K562 (cell line): ENCODE data around the gene BRF1. TPM values are rescaled to one million over a fixed set of nuclear protein-coding genes. Genes with fewer than 3 reads are reported as not detected.
A peak's percentile ranks its signal among the peaks of the same experiment; 100 is the strongest.

Experiments
- ATAC-seq: fragments of 200-7000 bp; cut with Tn5 transposase; 3 replicates; pipeline ENCODE4 v1.9.1; 2020; ENCODE audit warnings: moderate library complexity
- BruUV-seq: library from RNA; stranded (reverse); fragments of 400-500 nt; replicated peaks from 2 replicates; lab custom pipeline; 2021; lab: Mats Ljungman, UMichigan
- CTCF ChIA-PET: fragments of 300-600 bp; formaldehyde crosslinking; extraction: SDS; loops from one replicate; lab custom pipeline; 2021; ENCODE audit warnings: low intra/inter-chr PET ratio; lab: Yijun Ruan, JAX
- POLR2A ChIA-PET: fragments of 300-600, 350-650 bp; sonication (Branson Sonifier 250); formaldehyde crosslinking; extraction: SDS; loops from one replicate; lab custom pipeline; 2021; ENCODE audit warnings: antibody characterized with exemption, inconsistent platforms; lab: Yijun Ruan, JAX
- DNase-seq, 4 experiments: peaks; one replicate each; pipeline versions ENCODE4 v3.0.0 to v3.0.0-alpha.2; 2011 to 2018; ENCODE audit warnings: low spot score in 3 of 4, mixed read lengths in 3 of 4; ENCODE audit errors: extremely low read depth in 1 of 4
- FAIRE-seq: peaks from 2 replicates; lab custom pipeline; 2011; peaks lifted over from hg19 to GRCh38; lab: Jason Lieb, UNC
- H2AFZ ChIP-seq: 2 replicates; pipeline ENCODE4 v1.6.0; 2011; ENCODE audit warnings: low read depth, low read length, control low read depth, inconsistent platforms
- H3K27ac ChIP-seq: fragments of 200-600 bp; 3 replicates; pipeline ENCODE4 v1.8.0; 2011; ENCODE audit warnings: low read depth, mild to moderate bottlenecking, control low read depth, inconsistent platforms, low read length, moderate library complexity, mixed read lengths; ENCODE audit errors: extremely low read depth
- H3K27me3 ChIP-seq, 2 experiments: fragments of 300-600 bp in 1 of 2; 2 replicates in 1 of 2; 3 replicates in 1 of 2; pipeline versions ENCODE4 v1.6.0 to v1.8.0; 2011; ENCODE audit warnings: inconsistent platforms in 2 of 2, low read length in 2 of 2, mild to moderate bottlenecking in 1 of 2, mixed read lengths in 1 of 2, moderate library complexity in 1 of 2; ENCODE audit not compliant: control insufficient read depth in 2 of 2, insufficient read depth in 2 of 2
- H3K36me3 ChIP-seq: fragments of 300-600 bp; 3 replicates; pipeline ENCODE4 v1.8.0; 2011; ENCODE audit warnings: mild to moderate bottlenecking, low read length, inconsistent platforms; ENCODE audit not compliant: control insufficient read depth, insufficient read depth
- H3K4me1 ChIP-seq, 2 experiments: fragments of 200-600 bp in 1 of 2; replicated peaks in 1 of 2; 2 replicates in 1 of 2; 3 replicates in 1 of 2; pipeline versions ENCODE4 v1.5.1 to v1.8.0; 2011; ENCODE audit warnings: inconsistent platforms in 2 of 2, low read length in 2 of 2, mild to moderate bottlenecking in 1 of 2, mixed read lengths in 1 of 2, moderate library complexity in 1 of 2; ENCODE audit not compliant: control insufficient read depth in 2 of 2, insufficient read depth in 2 of 2
- H3K4me2 ChIP-seq: 2 replicates; pipeline ENCODE4 v1.6.1; 2011; ENCODE audit warnings: low read length, control low read depth, inconsistent platforms, mixed read lengths; ENCODE audit not compliant: insufficient read depth
- H3K4me3 ChIP-seq: fragments of 200-600 bp; sonication (generic), shearing (Covaris generic); 2 replicates; pipeline ENCODE4 v1.5.1; 2016; ENCODE audit warnings: control low read depth, inconsistent platforms
- H3K79me2 ChIP-seq: fragments of 200-600 bp; 3 replicates; pipeline ENCODE4 v1.8.0; 2011; ENCODE audit warnings: low read length, inconsistent platforms; ENCODE audit not compliant: control insufficient read depth, insufficient read depth
- H3K9ac ChIP-seq, 2 experiments: 2 replicates each; pipeline versions ENCODE4 v1.6.0 to v1.6.1; 2011; ENCODE audit warnings: low read depth in 2 of 2, low read length in 2 of 2, control low read depth in 1 of 2, inconsistent platforms in 1 of 2, mild to moderate bottlenecking in 1 of 2, mixed read lengths in 1 of 2; ENCODE audit not compliant: insufficient read depth in 1 of 2
- H3K9me1 ChIP-seq: one replicate; pipeline ENCODE4 v1.6.0; 2011; ENCODE audit warnings: inconsistent platforms, mild to moderate bottlenecking, low read length, moderate library complexity; ENCODE audit not compliant: control insufficient read depth, insufficient read depth
- H3K9me3 ChIP-seq: replicated peaks from 2 replicates; pipeline ENCODE4 v1.5.1; 2011; ENCODE audit warnings: low read depth, low read length, inconsistent platforms; ENCODE audit not compliant: control insufficient read depth, insufficient read depth
- H4K20me1 ChIP-seq: replicated peaks from 2 replicates; pipeline ENCODE4 v1.6.1; 2011; ENCODE audit warnings: low read length, inconsistent platforms, mixed read lengths; ENCODE audit not compliant: control insufficient read depth, insufficient read depth
- IRF2 ChIP-seq: sonication (generic); formaldehyde crosslinking; IDR thresholded peaks from 2 replicates; pipeline ENCODE4 v1.8.1; 2022; ENCODE audit warnings: mild to moderate bottlenecking, missing genetic modification reagents
- POLR2G ChIP-seq: fragments of 200-400 bp; formaldehyde crosslinking; IDR thresholded peaks from 2 replicates; pipeline ENCODE4 v1.6.1; 2017; ENCODE audit warnings: low read depth, mild to moderate bottlenecking, antibody characterized with exemption, low read length, moderate library complexity
- WGBS: fragments of 100-300 bp; shearing (Covaris generic); methylation state at CpG from one replicate; pipeline ENCODE4 v1.1.6; 2016; ENCODE audit warnings: low coverage, mixed read lengths; ENCODE audit not compliant: insufficient coverage; ENCODE audit errors: missing lambda C conversion rate; 5-methylcytosine and 5-hydroxymethylcytosine counted together
- in situ Hi-C: fragments of 300-500 bp; cut with MboI; formaldehyde crosslinking; loops from 4 replicates; pipeline ENCODE4 v1.15.0; 2018; ENCODE audit warnings: inconsistent platforms, mixed read lengths
- intact Hi-C: fragments of 100-400 bp; cut with micrococcal nuclease; formaldehyde crosslinking; loops from 2 replicates; pipeline ENCODE4 v1.14.2; 2022
- polyA plus RNA-seq, 8 experiments: library from polyadenylated mRNA; depleted of rRNA in 4 of 8; stranded (reverse) in 5 of 8; unstranded in 3 of 8; fragments of >200 nt; fragmentation: Nextera tagmentation in 2 of 8; fragmentation: Illumina TruSeq in 1 of 8; extraction: Ambion mirVana in 2 of 8; extraction: Trizol in 1 of 8; gene quantifications; 2 replicates each; pipeline versions ENCODE4 v1.2.1 to v1.2.3, GENCODE V29; 2011 to 2014; ENCODE audit warnings: inconsistent platforms in 1 of 8, missing spikeins in 1 of 8
- total RNA-seq, 7 experiments: library from RNA; depleted of rRNA in 6 of 7; stranded (reverse); fragments of >200 nt in 6 of 7; fragmentation: Illumina TruSeq in 2 of 7; extraction: Trizol in 2 of 7; gene quantifications; 2 replicates each; pipeline versions ENCODE4 v1.2.1 to v1.2.3, GENCODE V29; 2011 to 2021; ENCODE audit warnings: low replicate concordance in 1 of 7
- TF ChIP-seq, protein P1 (sequence below): fragments of 200-800 bp; sonication (Bioruptor generic); IDR thresholded peaks from 2 replicates; pipeline ENCODE4 v1.6.1; 2017; ENCODE audit warnings: missing genetic modification characterization, missing compliant biosample characterization
- TF ChIP-seq, protein P2 (sequence below): sonication (generic); formaldehyde crosslinking; IDR thresholded peaks from 2 replicates; pipeline ENCODE4 v1.8.0; 2022; ENCODE audit warnings: missing genetic modification reagents, mild to moderate bottlenecking, moderate library complexity, borderline replicate concordance

Gene BRF1
- total and polyA plus RNA-seq, 9 of the 15 experiments (the other 6 are each of a cell fraction or from before 2014, with no cell fraction given): 0.14 to 24.6 (median 8.2) TPM

DNA sequence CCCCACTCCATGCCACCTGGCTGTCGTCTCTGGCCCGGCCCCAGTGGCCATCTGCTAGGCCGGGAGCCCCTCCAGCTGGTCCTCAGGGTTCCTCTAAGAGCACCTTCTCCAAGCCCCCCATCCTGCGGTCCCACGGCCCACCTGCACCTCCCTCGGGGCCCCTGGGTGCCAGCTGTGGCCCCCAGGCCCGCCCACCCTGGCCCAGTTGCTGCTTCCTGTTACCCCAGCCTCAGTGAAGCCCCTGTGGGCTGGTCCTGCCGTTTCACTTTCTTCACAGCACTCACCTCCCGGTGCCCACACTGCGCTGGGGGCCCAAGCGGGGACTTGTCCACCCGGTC lies 92.1 kb downstream of the BRF1 start:
- in situ Hi-C loops (no loop called here), intact Hi-C loops (no loop called here)
- ChIA-PET POLR2A (no interaction called here), CTCF (no interaction called here)
- TF ChIP-seq IRF2 (CRISPR knock-in tag) (no peak), POLR2G (peak; percentile 19)
- Histone ChIP-seq H3K27ac (no peak overlapping the region), H3K27me3 (no peaks in the 10 kb centered on the region), H3K4me2 (no peak overlapping the region), H3K9ac (no peak overlapping the region; a peak in 1 of 4 replicates), H3K4me3 (no peak overlapping the region), H2AFZ (no peak overlapping the region), H3K9me1 (no peaks in the 10 kb centered on the region), H3K9me3 (no peaks in the 10 kb centered on the region), H3K36me3 (peaks cover 5% of the 10 kb centered on the region; the same call in 1 of the 3 replicates), H3K79me2 (no peaks in the 10 kb centered on the region), H4K20me1 (peaks cover 7% of the 10 kb centered on the region; the same call in 1 of the 2 replicates), H3K4me1 (peaks cover 0 to 47% of the 10 kb centered on the region in 2 experiments; a peak in 2 of 5 replicates)
- ATAC-seq (no peak), FAIRE-seq (no peak), DNase-seq (no peak)
- 80% methylated on average over 1 of the region's 12 CpGs for WGBS
- BruUV-seq: no TSS peak

DNA sequence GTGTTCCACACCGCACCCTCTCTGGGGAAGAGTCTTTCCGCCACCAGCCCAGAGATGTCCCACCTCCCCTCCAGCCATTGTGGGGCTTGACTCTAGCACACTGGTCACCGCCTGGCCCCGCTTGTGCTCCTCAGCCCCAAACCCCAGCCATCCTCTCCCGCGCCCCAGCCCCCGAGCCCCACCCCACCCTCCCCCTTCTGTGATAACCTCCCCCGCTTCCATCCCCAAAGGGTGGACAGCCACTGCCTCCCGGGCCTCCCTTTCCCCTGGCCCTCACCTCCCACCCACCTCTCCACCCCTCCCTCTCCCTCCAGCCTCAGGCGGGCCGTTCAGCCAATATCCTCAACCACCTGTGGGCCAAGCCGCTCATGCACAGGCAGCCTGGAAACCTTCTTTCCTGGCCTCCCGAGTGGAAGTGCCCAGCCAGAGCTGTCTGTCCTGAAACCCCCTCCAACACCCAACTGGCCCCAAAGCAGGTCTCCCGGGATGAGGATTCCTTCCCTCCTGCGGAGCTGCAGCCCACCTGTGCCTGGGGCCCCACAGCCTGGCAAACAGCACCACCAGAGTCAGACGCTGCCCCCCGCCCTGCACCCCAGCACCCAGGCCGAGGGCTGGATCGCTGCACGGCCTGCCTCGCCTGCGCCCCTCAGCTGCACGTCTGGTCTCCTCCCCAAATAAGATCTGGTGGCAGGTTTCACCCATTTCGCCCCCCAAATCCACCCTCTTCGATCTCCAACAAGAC lies 92.6 kb downstream of the BRF1 start:
- no peak overlapping the region for H3K4me2 ChIP-seq
- TF ChIP-seq, protein P1, sequence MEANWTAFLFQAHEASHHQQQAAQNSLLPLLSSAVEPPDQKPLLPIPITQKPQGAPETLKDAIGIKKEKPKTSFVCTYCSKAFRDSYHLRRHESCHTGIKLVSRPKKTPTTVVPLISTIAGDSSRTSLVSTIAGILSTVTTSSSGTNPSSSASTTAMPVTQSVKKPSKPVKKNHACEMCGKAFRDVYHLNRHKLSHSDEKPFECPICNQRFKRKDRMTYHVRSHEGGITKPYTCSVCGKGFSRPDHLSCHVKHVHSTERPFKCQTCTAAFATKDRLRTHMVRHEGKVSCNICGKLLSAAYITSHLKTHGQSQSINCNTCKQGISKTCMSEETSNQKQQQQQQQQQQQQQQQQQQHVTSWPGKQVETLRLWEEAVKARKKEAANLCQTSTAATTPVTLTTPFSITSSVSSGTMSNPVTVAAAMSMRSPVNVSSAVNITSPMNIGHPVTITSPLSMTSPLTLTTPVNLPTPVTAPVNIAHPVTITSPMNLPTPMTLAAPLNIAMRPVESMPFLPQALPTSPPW: peak; percentile 12; the same call in 1 of the 2 replicates
- TF ChIP-seq, protein P2, sequence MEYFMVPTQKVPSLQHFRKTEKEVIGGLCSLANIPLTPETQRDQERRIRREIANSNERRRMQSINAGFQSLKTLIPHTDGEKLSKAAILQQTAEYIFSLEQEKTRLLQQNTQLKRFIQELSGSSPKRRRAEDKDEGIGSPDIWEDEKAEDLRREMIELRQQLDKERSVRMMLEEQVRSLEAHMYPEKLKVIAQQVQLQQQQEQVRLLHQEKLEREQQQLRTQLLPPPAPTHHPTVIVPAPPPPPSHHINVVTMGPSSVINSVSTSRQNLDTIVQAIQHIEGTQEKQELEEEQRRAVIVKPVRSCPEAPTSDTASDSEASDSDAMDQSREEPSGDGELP (CRISPR knock-in tag): no peak
- peaks cover 4% of the 10 kb centered on the region; the same call in 1 of the 3 replicates for H3K36me3 ChIP-seq
- H3K9ac ChIP-seq: no peak overlapping the region
- peak; percentile 41 for ATAC-seq
- FAIRE-seq: no peak
- H3K27me3 ChIP-seq: no peaks in the 10 kb centered on the region
- no TSS peak for BruUV-seq
- DNase-seq: peak in 3 of 4 experiments; percentile 37 to 60 (median 60)
- H3K9me3 ChIP-seq: no peaks in the 10 kb centered on the region
- H3K4me1 ChIP-seq: peaks cover 0 to 51% of the 10 kb centered on the region in 2 experiments; a peak in 2 of 5 replicates
- in situ Hi-C loops (no loop called here), intact Hi-C loops (loop anchor here (1.0 kb wide), 1 partner anchor 144 kb away; no protein-coding TSS in a partner anchor)
- ChIA-PET CTCF (no interaction called here), POLR2A (no interaction called here)
- no peaks in the 10 kb centered on the region for H3K9me1 ChIP-seq
- H3K27ac ChIP-seq: no peak overlapping the region
- H3K4me3 ChIP-seq: no peak overlapping the region
- no peak overlapping the region for H2AFZ ChIP-seq
- peaks cover 7% of the 10 kb centered on the region; the same call in 1 of the 2 replicates for H4K20me1 ChIP-seq
- WGBS: 83% methylated on average over 9 of the region's 25 CpGs
- H3K79me2 ChIP-seq: no peaks in the 10 kb centered on the region
